Lower leg skin (tissue), 4 donors: Measurements from ENCODE around the gene TFG. TPM values are rescaled to one million over a fixed set of nuclear protein-coding genes. Genes with fewer than 3 reads are reported as not detected.

ENCODE experiments used
- DNase-seq, 2 donors: peaks; one replicate each; pipeline ENCODE4 v3.0.0-alpha.2; 2019; ENCODE audit warnings: low spot score in 2 of 2
- H3K4me3 ChIP-seq: fragments of 200-600 bp; sonication (generic); 2 replicates; pipeline ENCODE4 v1.5.1; 2017; ENCODE audit warnings: mild to moderate bottlenecking, low read depth; ENCODE audit not compliant: poor library complexity, severe bottlenecking
- CTCF ChIP-seq, 3 donors: fragments of 450-650 bp; IDR thresholded peaks; one replicate each; pipeline ENCODE4 v1.5.1; 2016; ENCODE audit warnings: antibody characterized with exemption in 3 of 3, mild to moderate bottlenecking in 3 of 3, moderate library complexity in 2 of 3
- POLR2A ChIP-seq, 2 donors: fragments of 450-650 bp; IDR thresholded peaks; one replicate each; pipeline ENCODE4 v1.6.1; 2016 to 2017; ENCODE audit warnings: antibody characterized with exemption in 2 of 2, mild to moderate bottlenecking in 1 of 2, moderate library complexity in 1 of 2
- WGBS, 2 donors: methylation state at CpG; one replicate each; pipeline ENCODE4 v1.1.5; 2018; 5-methylcytosine and 5-hydroxymethylcytosine counted together
- intact Hi-C: fragments of 100-400 bp; cut with DNase I; formaldehyde crosslinking; loops from one replicate; pipeline ENCODE4 v1.15.0; 2023; ENCODE audit warnings: low total_unique reads
- total RNA-seq, 4 donors: library from RNA; depleted of rRNA; stranded (reverse); fragments of >200 nt; gene quantifications; one replicate each; pipeline ENCODE4 v1.1.0, GENCODE V29; 2016

The TFG gene
- total RNA-seq, 4 donors from 2014 or later: 61.0 to 67.9 (median 66.9) TPM

GRCh38 chr3:100779480-100779879 lies 70.2 kb downstream of the TFG start:
- H3K4me3 ChIP-seq: no peak overlapping the region
- TF ChIP-seq POLR2A (IDR thresholded peaks at IDR 0.05): no peak
- intact Hi-C loops: no loop called here
- no peak for DNase-seq

- DNase-seq: no peak
- intact Hi-C loops: no loop called here
- H3K4me3 ChIP-seq: no peak overlapping the region
- no peak for TF ChIP-seq POLR2A (IDR thresholded peaks at IDR 0.05)
- TF ChIP-seq CTCF (IDR thresholded peaks at IDR 0.05): no peak
- WGBS, 2 donors: 46 to 81% methylated on average over 2 of the region's 2 CpGs
Measured at GRCh38 chr3:100780071-100780622, 70.9 kb downstream of the TFG start.

GRCh38 chr3:100781301-100781700 lies 72.0 kb downstream of the TFG start:
- H3K4me3 ChIP-seq: no peak overlapping the region

GRCh38 chr3:100782348-100782747 lies 73.1 kb downstream of the TFG start:
- WGBS, 2 donors: 34 to 38% methylated on average over 2 of the region's 2 CpGs
- H3K4me3 ChIP-seq: no peak overlapping the region
- intact Hi-C loops: no loop called here
- DNase-seq: no peak
- TF ChIP-seq POLR2A (IDR thresholded peaks at IDR 0.05) (no peak), CTCF (IDR thresholded peaks at IDR 0.05) (no peak)

More at GRCh38 chr3:100781301-100781700, 72.0 kb downstream of the TFG start:
- WGBS, 2 donors: 81 to 96% methylated on average over 2 of the region's 2 CpGs
- intact Hi-C loops: no loop called here
- DNase-seq: no peak
- TF ChIP-seq CTCF (IDR thresholded peaks at IDR 0.05) (no peak), POLR2A (IDR thresholded peaks at IDR 0.05) (no peak)

- 14 to 20% methylated on average over 3 of the region's 3 CpGs for WGBS, 2 donors
- intact Hi-C loops: no loop called here
- TF ChIP-seq CTCF (IDR thresholded peaks at IDR 0.05) (no peak), POLR2A (IDR thresholded peaks at IDR 0.05) (no peak)
- H3K4me3 ChIP-seq: no peak overlapping the region
- no peak for DNase-seq
Measured at GRCh38 chr3:100782906-100783305, 73.6 kb downstream of the TFG start.

- intact Hi-C loops: no loop called here
- TF ChIP-seq POLR2A (IDR thresholded peaks at IDR 0.05) (no peak), CTCF (IDR thresholded peaks at IDR 0.05) (no peak)
- H3K4me3 ChIP-seq: no peak overlapping the region
- WGBS, 2 donors: 70 to 81% methylated on average over 3 of the region's 3 CpGs
- DNase-seq: no peak
Measured at GRCh38 chr3:100783619-100784018, 74.3 kb downstream of the TFG start.
